ENCODE data around the gene ZFP36L2.

DNA sequence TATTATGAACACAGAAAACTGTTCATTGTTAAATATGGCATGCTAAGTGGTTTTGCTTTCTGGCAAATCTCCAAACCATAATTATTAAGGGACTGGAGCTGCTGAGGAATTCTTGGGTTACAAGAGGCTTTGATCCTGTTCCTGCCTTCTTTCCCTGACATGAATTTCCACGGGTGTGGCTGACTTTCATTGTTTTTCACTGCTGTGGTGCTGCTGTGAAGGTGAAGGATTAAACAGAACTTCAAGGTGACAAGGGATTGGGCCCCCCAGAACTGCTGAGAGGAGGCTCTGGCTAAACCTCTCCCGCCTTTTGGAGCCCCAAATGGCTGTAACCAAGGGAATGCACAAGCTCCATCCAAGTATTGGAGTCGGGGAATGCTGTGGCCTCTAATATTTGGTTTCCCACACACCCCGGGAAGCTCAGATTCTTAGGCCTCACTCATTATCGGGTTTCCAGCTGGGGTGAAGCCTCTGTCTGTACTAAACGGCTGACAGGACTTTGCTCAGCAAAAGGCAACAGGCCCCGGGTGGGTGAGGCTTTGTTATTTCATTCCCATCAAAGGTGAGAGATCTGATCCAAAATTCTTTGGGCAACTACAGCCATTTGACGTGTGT, 29.0 kb upstream of the ZFP36L2 start:
- TF ChIP-seq, protein P1, sequence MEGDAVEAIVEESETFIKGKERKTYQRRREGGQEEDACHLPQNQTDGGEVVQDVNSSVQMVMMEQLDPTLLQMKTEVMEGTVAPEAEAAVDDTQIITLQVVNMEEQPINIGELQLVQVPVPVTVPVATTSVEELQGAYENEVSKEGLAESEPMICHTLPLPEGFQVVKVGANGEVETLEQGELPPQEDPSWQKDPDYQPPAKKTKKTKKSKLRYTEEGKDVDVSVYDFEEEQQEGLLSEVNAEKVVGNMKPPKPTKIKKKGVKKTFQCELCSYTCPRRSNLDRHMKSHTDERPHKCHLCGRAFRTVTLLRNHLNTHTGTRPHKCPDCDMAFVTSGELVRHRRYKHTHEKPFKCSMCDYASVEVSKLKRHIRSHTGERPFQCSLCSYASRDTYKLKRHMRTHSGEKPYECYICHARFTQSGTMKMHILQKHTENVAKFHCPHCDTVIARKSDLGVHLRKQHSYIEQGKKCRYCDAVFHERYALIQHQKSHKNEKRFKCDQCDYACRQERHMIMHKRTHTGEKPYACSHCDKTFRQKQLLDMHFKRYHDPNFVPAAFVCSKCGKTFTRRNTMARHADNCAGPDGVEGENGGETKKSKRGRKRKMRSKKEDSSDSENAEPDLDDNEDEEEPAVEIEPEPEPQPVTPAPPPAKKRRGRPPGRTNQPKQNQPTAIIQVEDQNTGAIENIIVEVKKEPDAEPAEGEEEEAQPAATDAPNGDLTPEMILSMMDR (conservative IDR thresholded peaks at IDR 0.05 in 1 of 2, IDR thresholded peaks at IDR 0.05 in 1 of 2; ENCODE audit: extremely low read depth in 1 of 2, insufficient read depth in 1 of 2, low read depth in 1 of 2, low read length in 2 of 2): no peak
- no peak for TF ChIP-seq EZH2 (IDR thresholded peaks at IDR 0.05; ENCODE audit: borderline replicate concordance, low read length)
